Natural killer cell (primary cell): ENCODE results near the gene SH2D2A. TPM values are rescaled to one million over a fixed set of nuclear protein-coding genes. Genes with fewer than 3 reads are reported as not detected.
A peak's percentile ranks its signal among the peaks of the same experiment; 100 is the strongest.

Experiments
- ATAC-seq, 3 donors: fragments of 150-1000 bp in 2 of 3; fragments of 200-7000 bp in 1 of 3; cut with Tn5 transposase; 1 replicate in 1 of 3; 2 replicates in 2 of 3; pipeline ENCODE4 v1.10.0; 2021; ENCODE audit warnings: mild to moderate bottlenecking in 2 of 3, moderate library complexity in 2 of 3
- DNase-seq, 2 donors: peaks; one replicate each; pipeline versions ENCODE4 v3.0.0 to v3.0.0-alpha.2; 2013 to 2021; ENCODE audit warnings: mixed read lengths in 1 of 2
- H3K27ac ChIP-seq: one replicate; pipeline ENCODE4 v1.5.1; 2013; ENCODE audit warnings: mild to moderate bottlenecking, low read length
- H3K27me3 ChIP-seq: one replicate; pipeline ENCODE4 v1.6.1; 2013; ENCODE audit warnings: low read length; ENCODE audit not compliant: control insufficient read depth, insufficient read depth
- H3K36me3 ChIP-seq: one replicate; pipeline ENCODE4 v1.6.1; 2013; ENCODE audit warnings: low read length; ENCODE audit not compliant: control insufficient read depth, insufficient read depth
- H3K4me1 ChIP-seq: one replicate; pipeline ENCODE4 v1.6.1; 2013; ENCODE audit warnings: low read length; ENCODE audit not compliant: control insufficient read depth, insufficient read depth
- H3K4me3 ChIP-seq: one replicate; pipeline ENCODE4 v1.5.1; 2013; ENCODE audit warnings: low read length
- H3K9me3 ChIP-seq: one replicate; pipeline ENCODE4 v1.6.1; 2013; ENCODE audit warnings: low read length; ENCODE audit not compliant: control insufficient read depth, insufficient read depth
- H3K27ac Mint-ChIP-seq, 2 donors: one replicate each; pipeline ENCODE4 v1.8.0; 2022; ENCODE audit warnings: mild to moderate bottlenecking in 2 of 2, mixed read lengths in 2 of 2, moderate library complexity in 1 of 2
- H3K27me3 Mint-ChIP-seq, 2 donors: one replicate each; pipeline ENCODE4 v1.8.0; 2022; ENCODE audit warnings: low read depth in 2 of 2, mixed read lengths in 2 of 2
- H3K36me3 Mint-ChIP-seq: one replicate; pipeline ENCODE4 v1.8.0; 2022; ENCODE audit warnings: mixed read lengths
- H3K4me1 Mint-ChIP-seq, 2 donors: one replicate each; pipeline ENCODE4 v1.8.0; 2022; ENCODE audit warnings: mixed read lengths in 2 of 2
- H3K4me3 Mint-ChIP-seq: one replicate; pipeline ENCODE4 v1.8.0; 2022; ENCODE audit warnings: mild to moderate bottlenecking, moderate library complexity, mixed read lengths
- H3K9me3 Mint-ChIP-seq, 2 donors: one replicate each; pipeline ENCODE4 v1.8.0; 2022; ENCODE audit warnings: mixed read lengths in 2 of 2
- WGBS: methylation state at CpG from one replicate; pipeline ENCODE4 v1.1.7; 2013; ENCODE audit warnings: missing lambda C conversion rate; ENCODE audit not compliant: insufficient coverage; 5-methylcytosine and 5-hydroxymethylcytosine counted together
- intact Hi-C: fragments of 100-400 bp; cut with micrococcal nuclease; formaldehyde crosslinking; loops from one replicate; pipeline ENCODE4 v1.14.2; 2022
- total RNA-seq, 4 donors: library from RNA; stranded (reverse); fragments of 120-200 nt in 1 of 4; gene quantifications; one replicate each; pipeline versions ENCODE4 v1.2.3 to v1.2.4, GENCODE V29; 2013 to 2022
- TF ChIP-seq, protein P1 (sequence below): fragments of 200-600 bp; IDR thresholded peaks from one replicate; pipeline ENCODE4 v1.8.0; 2022; ENCODE audit warnings: antibody characterized with exemption

Gene SH2D2A
- total RNA-seq, 3 donors from 2014 or later (not counting 1 experiment from before 2014, with no cell fraction given), result 155 to 324 (median 312) TPM

- H3K4me3 Mint-ChIP-seq, result no peak overlapping the region
Measured at GRCh38 chr1:156836892-156837291, 20.2 kb upstream of the SH2D2A start.

GRCh38 chr1:156836041-156836654, 19.5 kb upstream of the SH2D2A start:
- H3K4me1 ChIP-seq, result peaks cover 10% of the 10 kb centered on the region
- Mint-ChIP-seq H3K27ac (peak overlapping the region; percentile 8 to 66), H3K36me3 (no peaks in the 10 kb centered on the region), H3K4me1 (peaks cover 9 to 39% of the 10 kb centered on the region in 2 donors), H3K9me3 (no peaks in the 10 kb centered on the region), H3K27me3 (peaks cover 0 to 13% of the 10 kb centered on the region in 2 donors), H3K4me3 (no peak overlapping the region)
- intact Hi-C loops, result loop anchor here (5.0 kb wide), 1 partner anchor 36 kb away; no protein-coding TSS in a partner anchor
- H3K27ac ChIP-seq, result no peak overlapping the region
- WGBS, result 56% methylated on average over 5 of the region's 5 CpGs
- TF ChIP-seq, protein P1, sequence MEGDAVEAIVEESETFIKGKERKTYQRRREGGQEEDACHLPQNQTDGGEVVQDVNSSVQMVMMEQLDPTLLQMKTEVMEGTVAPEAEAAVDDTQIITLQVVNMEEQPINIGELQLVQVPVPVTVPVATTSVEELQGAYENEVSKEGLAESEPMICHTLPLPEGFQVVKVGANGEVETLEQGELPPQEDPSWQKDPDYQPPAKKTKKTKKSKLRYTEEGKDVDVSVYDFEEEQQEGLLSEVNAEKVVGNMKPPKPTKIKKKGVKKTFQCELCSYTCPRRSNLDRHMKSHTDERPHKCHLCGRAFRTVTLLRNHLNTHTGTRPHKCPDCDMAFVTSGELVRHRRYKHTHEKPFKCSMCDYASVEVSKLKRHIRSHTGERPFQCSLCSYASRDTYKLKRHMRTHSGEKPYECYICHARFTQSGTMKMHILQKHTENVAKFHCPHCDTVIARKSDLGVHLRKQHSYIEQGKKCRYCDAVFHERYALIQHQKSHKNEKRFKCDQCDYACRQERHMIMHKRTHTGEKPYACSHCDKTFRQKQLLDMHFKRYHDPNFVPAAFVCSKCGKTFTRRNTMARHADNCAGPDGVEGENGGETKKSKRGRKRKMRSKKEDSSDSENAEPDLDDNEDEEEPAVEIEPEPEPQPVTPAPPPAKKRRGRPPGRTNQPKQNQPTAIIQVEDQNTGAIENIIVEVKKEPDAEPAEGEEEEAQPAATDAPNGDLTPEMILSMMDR, result no peak
- H3K36me3 ChIP-seq, result no peaks in the 10 kb centered on the region
- H3K4me3 ChIP-seq, result no peak overlapping the region
- H3K27me3 ChIP-seq, result no peaks in the 10 kb centered on the region
- no peaks in the 10 kb centered on the region for H3K9me3 ChIP-seq
- ATAC-seq (peak; percentile 36 to 63 (median 59)), DNase-seq (peak in 1 of 2 donors; percentile 62)

More at GRCh38 chr1:156836892-156837291, 20.2 kb upstream of the SH2D2A start:
- Histone ChIP-seq H3K4me1 (peaks cover 10% of the 10 kb centered on the region), H3K4me3 (no peak overlapping the region), H3K9me3 (no peaks in the 10 kb centered on the region), H3K27ac (no peak overlapping the region), H3K36me3 (no peaks in the 10 kb centered on the region), H3K27me3 (peaks cover 2% of the 10 kb centered on the region)
- Mint-ChIP-seq H3K27me3 (peaks cover 0 to 13% of the 10 kb centered on the region in 2 donors), H3K9me3 (no peaks in the 10 kb centered on the region), H3K4me1 (peaks cover 9 to 35% of the 10 kb centered on the region in 2 donors), H3K27ac (peak overlapping the region in 1 of 2 donors; percentile 36), H3K36me3 (no peaks in the 10 kb centered on the region)
- ATAC-seq (no peak), DNase-seq (no peak)
- TF ChIP-seq, protein P1, result no peak
- intact Hi-C loops, result loop anchor here (5.0 kb wide), 1 partner anchor 35 kb away; no protein-coding TSS in a partner anchor
- 93% methylated on average over 4 of the region's 4 CpGs for WGBS

- TF ChIP-seq, protein P1, result no peak
- Histone ChIP-seq H3K4me1 (peaks cover 8% of the 10 kb centered on the region), H3K4me3 (no peak overlapping the region), H3K27me3 (no peaks in the 10 kb centered on the region), H3K27ac (no peak overlapping the region), H3K9me3 (no peaks in the 10 kb centered on the region), H3K36me3 (no peaks in the 10 kb centered on the region)
- ATAC-seq, result no peak
- H3K4me3 Mint-ChIP-seq, result no peak overlapping the region
- 85% methylated on average over 2 of the region's 3 CpGs for WGBS
- H3K27me3 Mint-ChIP-seq, result peaks cover 0 to 9% of the 10 kb centered on the region in 2 donors
- H3K27ac Mint-ChIP-seq, result peak overlapping the region in 1 of 2 donors; percentile 27
- intact Hi-C loops, result no loop called here
- no peaks in the 10 kb centered on the region for H3K9me3 Mint-ChIP-seq
- H3K36me3 Mint-ChIP-seq, result no peaks in the 10 kb centered on the region
- H3K4me1 Mint-ChIP-seq, result peaks cover 9 to 36% of the 10 kb centered on the region in 2 donors
- no peak for DNase-seq
Measured at GRCh38 chr1:156834322-156834721, 17.7 kb upstream of the SH2D2A start.
